MM.1S (cell line): ENCODE measurements around the gene TNFAIP3.

Source experiments
- CTCF ChIP-seq: fragments of 300-600 bp; sonication (generic); IDR thresholded peaks from 2 replicates; pipeline ENCODE4 v1.5.1; 2016; ENCODE audit warnings: antibody characterized with exemption, low read length, mixed read lengths
- EZH2 ChIP-seq: fragments of 300-600 bp; sonication (generic); optimal IDR thresholded peaks from 2 replicates; pipeline ENCODE3; 2017; ENCODE audit warnings: low read depth, mild to moderate bottlenecking, antibody characterized with exemption, low read length, mixed read lengths
- EZH2phosphoT487 ChIP-seq: fragments of 300-600 bp; sonication (generic); IDR thresholded peaks from 2 replicates; pipeline ENCODE4 v1.6.1; 2018; ENCODE audit warnings: antibody characterized with exemption, low read length

GRCh38 chr6:137859025-137859424, 8.0 kb upstream of the TNFAIP3 start:
- TF ChIP-seq CTCF (no peak), EZH2phosphoT487 (no peak), EZH2 (no peak)
